Neural crest cell (in vitro differentiated cells): Measurements from ENCODE around the gene CASTOR1. TPM values are rescaled to one million over a fixed set of nuclear protein-coding genes. Genes with fewer than 3 reads are reported as not detected.
A peak's percentile ranks its signal among the peaks of the same experiment; 100 is the strongest.

Experiments
- DNase-seq: peaks from one replicate; pipeline ENCODE4 v3.0.0; 2021; ENCODE audit warnings: low read depth, mixed read lengths, low spot score
- H3K27ac Mint-ChIP-seq: one replicate; pipeline ENCODE4 v1.8.0; 2021; ENCODE audit warnings: mild to moderate bottlenecking, mixed read lengths; ENCODE audit not compliant: unreplicated experiment
- H3K27me3 Mint-ChIP-seq: 2 replicates; pipeline ENCODE4 v1.8.0; 2021; ENCODE audit warnings: low read depth, mild to moderate bottlenecking, mixed read lengths
- H3K36me3 Mint-ChIP-seq: 2 replicates; pipeline ENCODE4 v1.8.0; 2021; ENCODE audit warnings: low read depth, mild to moderate bottlenecking, mixed read lengths
- H3K4me1 Mint-ChIP-seq: 2 replicates; pipeline ENCODE4 v1.8.0; 2021; ENCODE audit warnings: mixed read lengths
- H3K4me3 Mint-ChIP-seq: one replicate; pipeline ENCODE4 v1.8.0; 2021; ENCODE audit warnings: mild to moderate bottlenecking, mixed read lengths
- H3K9me3 Mint-ChIP-seq: 2 replicates; pipeline ENCODE4 v1.8.0; 2021; ENCODE audit warnings: mixed read lengths
- CTCF ChIP-seq: fragments of 200-600 bp; sonication (generic); conservative IDR thresholded peaks from 2 replicates; pipeline ENCODE4 v1.5.0; 2021; ENCODE audit warnings: antibody characterized with exemption, mild to moderate bottlenecking
- total RNA-seq: library from RNA; stranded (reverse); gene quantifications from 2 replicates; pipeline ENCODE4 v1.2.1, GENCODE V29; 2021

The CASTOR1 gene
- total RNA-seq, 1 donor from 2014 or later, result 6.2 TPM

DNA sequence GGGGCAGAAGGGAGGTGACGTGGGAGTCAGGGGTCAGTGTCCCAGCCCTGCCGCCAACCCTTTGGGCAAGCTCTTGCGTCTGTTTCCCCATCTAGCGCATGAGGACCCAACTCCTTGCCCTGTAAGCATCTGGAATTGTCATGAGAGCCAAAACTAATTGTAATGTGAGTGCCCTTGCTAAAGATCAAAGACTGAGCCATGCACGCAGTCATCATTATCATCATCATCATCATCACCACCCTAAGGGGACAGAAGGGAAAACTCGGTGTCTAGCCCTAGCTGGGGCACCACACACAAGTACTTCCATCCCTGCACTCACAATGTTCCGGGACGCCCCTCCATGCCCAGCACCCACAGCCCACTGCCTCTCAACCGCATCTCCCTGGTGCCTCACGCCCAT is 45.2 kb downstream of the CASTOR1 start:
- Mint-ChIP-seq H3K4me3 (peak overlapping the region; percentile 17), H3K9me3 (no peaks in the 10 kb centered on the region), H3K4me1 (peaks cover 15% of the 10 kb centered on the region), H3K27ac (no peak overlapping the region), H3K36me3 (no peaks in the 10 kb centered on the region), H3K27me3 (peaks cover 50% of the 10 kb centered on the region)
- TF ChIP-seq CTCF, result no peak
- no peak for DNase-seq

GRCh38 chr22:30243661-30244060 is 45.6 kb downstream of the CASTOR1 start:
- no peaks in the 10 kb centered on the region for H3K36me3 Mint-ChIP-seq
- H3K4me1 Mint-ChIP-seq, result peaks cover 17% of the 10 kb centered on the region
- no peaks in the 10 kb centered on the region for H3K9me3 Mint-ChIP-seq
- TF ChIP-seq CTCF, result no peak
- no peak overlapping the region for H3K4me3 Mint-ChIP-seq
- peak overlapping the region; percentile 12 for H3K27ac Mint-ChIP-seq
- H3K27me3 Mint-ChIP-seq, result peaks cover 49% of the 10 kb centered on the region
- DNase-seq, result no peak

GRCh38 chr22:30241576-30242371 is 47.5 kb downstream of the CASTOR1 start:
- Mint-ChIP-seq H3K27ac (no peak overlapping the region), H3K4me1 (peaks cover 15% of the 10 kb centered on the region), H3K36me3 (no peaks in the 10 kb centered on the region), H3K4me3 (no peak overlapping the region), H3K27me3 (peaks cover 30% of the 10 kb centered on the region), H3K9me3 (no peaks in the 10 kb centered on the region)
- no peak for TF ChIP-seq CTCF
- no peak for DNase-seq

GRCh38 chr22:30240541-30241417 is 48.5 kb downstream of the CASTOR1 start:
- H3K4me3 Mint-ChIP-seq, result no peak overlapping the region
- no peak for DNase-seq
- no peaks in the 10 kb centered on the region for H3K36me3 Mint-ChIP-seq
- no peaks in the 10 kb centered on the region for H3K9me3 Mint-ChIP-seq
- peaks cover 21% of the 10 kb centered on the region for H3K27me3 Mint-ChIP-seq
- H3K4me1 Mint-ChIP-seq, result peaks cover 18% of the 10 kb centered on the region
- no peak overlapping the region for H3K27ac Mint-ChIP-seq
- TF ChIP-seq CTCF, result no peak

- Mint-ChIP-seq H3K36me3 (no peaks in the 10 kb centered on the region), H3K9me3 (no peaks in the 10 kb centered on the region), H3K27me3 (peaks cover 11% of the 10 kb centered on the region), H3K4me3 (no peak overlapping the region), H3K27ac (no peak overlapping the region), H3K4me1 (peaks cover 25% of the 10 kb centered on the region)
- DNase-seq, result no peak
- TF ChIP-seq CTCF, result no peak
These were observed 49.6 kb downstream of the CASTOR1 start for GRCh38 chr22:30239488-30240405.
